Right ventricle myocardium inferior (tissue), 1 donor: ENCODE measurements around the gene STXBP5L. TPM values are rescaled to one million over a fixed set of nuclear protein-coding genes. Genes with fewer than 3 reads are reported as not detected.
"Not testable (repeated sequence)": the region's sequence is repeated elsewhere in the genome, so short reads cannot be mapped to it uniquely, and the experiment has no call there.

Source experiments
- ATAC-seq: fragments of 200-7000 bp; cut with Tn5 transposase; one replicate; pipeline ENCODE4 v1.9.1; 2020; ENCODE audit warnings: mild to moderate bottlenecking, moderate library complexity
- DNase-seq: peaks from one replicate; pipeline ENCODE4 v3.0.0; 2021; ENCODE audit errors: missing footprints
- intact Hi-C: fragments of 100-400 bp; cut with DNase I; formaldehyde crosslinking; loops from one replicate; pipeline ENCODE4 v1.11.0; 2022
- total RNA-seq: library from RNA; stranded (reverse); fragmentation: NEBNext Ultra II Directional; extraction: Animal tissue kit (Norgen Biotek cat#: 25700); gene quantifications from one replicate; pipeline ENCODE4 v1.2.1, GENCODE V29; 2021
- donor health status: DM: no; HTN: yes; CAD: no; lungs with severe emphysema.

STXBP5L gene
- total RNA-seq, 1 donor from 2014 or later, result not detected

DNA sequence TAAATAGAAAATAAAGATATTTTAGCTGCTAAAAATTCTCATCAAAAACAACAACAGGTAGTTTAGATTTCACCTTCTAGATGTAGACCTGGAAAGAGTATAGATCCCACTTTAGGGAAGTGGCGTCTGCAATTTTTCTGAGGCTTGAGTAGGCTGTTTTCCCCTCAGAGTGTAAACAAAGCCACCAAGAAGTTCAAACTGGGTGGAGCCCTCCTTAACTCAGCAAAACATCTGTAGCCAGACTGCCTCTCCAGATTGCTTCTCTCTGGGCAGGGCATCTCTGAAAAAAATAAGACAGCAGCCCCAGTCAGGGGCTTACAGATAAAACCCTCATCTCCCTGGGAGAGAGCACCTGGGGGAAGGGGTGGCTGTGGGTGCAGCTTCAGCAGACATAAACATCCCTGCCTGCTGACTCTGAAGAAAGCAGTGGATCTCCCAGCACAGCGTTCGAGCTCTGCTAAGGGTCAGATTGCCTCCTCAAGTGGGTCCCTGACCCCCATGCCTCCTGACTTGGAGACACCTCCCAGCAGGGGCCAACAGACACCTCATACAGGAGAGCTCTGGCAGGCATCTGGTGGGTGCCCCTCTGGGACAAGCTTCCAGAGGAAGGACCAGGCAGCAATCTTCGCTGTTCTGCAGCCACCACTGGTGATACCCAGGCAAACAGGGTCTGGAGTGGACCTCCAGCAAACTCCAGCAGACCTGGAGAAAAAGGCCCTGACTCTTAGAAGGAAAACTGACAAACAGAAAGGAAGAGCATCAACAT lies 259.6 kb downstream of the STXBP5L start:
- intact Hi-C loops, result no loop called here
- no peak for DNase-seq
- ATAC-seq, result no peak

DNA sequence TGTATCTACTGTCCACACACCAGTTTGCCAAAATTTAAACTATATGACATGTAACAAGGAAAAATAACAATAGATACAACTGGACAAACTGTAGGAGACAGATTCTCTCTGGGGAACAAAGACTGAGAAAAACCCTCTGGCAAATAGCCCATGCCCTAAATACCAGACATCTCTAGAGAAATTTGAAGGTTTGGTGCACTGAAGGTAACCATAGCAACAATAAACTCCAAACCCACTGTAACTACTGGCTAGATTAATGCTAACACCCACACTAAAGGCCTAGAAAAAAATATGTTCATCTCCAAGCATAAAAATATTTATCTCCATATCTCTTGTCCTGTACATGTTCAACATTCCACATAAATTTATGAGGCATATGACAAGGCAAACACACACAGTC lies 267.1 kb downstream of the STXBP5L start:
- intact Hi-C loops, result no loop called here
- DNase-seq (no peak), ATAC-seq (no peak)

DNA sequence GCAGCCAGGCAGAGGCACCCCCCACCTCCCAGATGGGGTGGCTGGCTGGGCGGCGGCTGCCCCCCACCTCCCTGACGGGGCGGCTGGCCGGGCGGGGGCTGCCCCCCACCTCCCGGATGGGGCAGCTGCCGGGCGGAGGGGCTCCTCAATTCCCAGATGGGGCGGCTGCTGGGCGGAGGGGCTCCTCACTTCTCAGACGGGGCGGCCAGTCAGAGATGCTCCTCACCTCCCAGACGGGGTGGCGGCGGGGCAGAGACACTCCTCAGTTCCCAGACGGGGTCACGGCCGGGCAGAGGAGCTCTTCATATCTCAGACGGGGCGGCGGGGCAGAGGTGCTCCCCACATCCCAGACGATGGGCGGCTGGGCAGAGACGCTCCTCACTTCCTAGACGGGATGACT lies 282.6 kb downstream of the STXBP5L start:
- DNase-seq, ATAC-seq, intact Hi-C loops: not testable (repeated sequence)

DNA sequence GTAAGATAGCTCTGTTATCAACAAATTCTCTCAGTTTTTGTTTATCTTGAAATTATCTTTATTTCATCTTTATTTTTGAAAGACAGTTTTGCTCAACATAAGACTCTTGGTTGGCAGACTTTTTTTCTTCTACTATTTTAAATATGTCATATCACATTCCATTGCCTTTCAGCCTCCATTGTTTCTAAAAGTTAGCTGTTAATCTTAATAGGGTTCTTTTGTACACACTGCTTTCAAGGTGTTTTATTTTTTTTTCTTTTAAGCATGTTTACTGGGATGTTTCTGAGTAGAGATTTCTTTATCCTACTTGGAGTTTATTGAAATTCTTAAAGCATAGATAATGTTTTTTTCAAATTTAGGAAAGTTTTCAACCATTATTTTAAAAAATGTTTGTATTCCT lies 294.6 kb downstream of the STXBP5L start:
- intact Hi-C loops, result no loop called here
- ATAC-seq (no peak), DNase-seq (no peak)

DNA sequence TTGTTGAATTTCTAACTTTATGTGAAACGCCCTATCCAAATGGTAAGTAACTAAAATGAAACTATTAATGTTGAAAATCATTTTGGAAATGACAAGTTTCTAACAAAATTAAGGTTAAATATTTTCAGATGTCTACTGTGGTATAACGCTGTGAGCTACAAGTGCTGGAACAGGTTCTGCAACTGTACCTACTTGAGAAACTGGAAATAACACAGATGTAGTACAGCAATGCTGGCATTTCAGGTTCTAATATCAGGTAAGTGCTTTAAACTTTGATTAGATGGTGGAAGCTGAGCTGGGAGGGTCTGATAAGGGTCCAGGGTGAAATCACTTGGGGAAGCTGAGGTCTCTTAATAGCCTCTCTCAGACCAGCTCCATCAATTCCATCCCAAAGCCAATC lies 315.1 kb downstream of the STXBP5L start:
- intact Hi-C loops, result no loop called here
- DNase-seq (no peak), ATAC-seq (no peak)

DNA sequence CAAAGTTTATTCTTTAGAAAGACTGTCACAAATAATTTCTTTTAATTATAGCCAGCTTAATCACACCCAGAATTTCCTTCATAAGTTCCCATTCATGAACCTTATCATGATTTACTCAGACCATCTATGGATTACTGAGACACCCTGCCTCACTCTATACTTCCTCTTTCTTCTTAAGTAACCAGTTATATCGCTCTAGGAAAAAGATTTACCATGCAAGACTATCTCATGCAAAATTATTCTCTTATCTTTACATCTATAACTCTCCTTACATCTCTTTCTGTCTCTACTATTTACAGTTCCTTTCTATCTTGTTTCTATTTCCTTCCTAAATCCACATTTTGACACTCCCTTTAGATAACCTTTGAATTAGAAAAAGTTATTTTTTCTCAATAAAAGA lies 321.0 kb downstream of the STXBP5L start:
- intact Hi-C loops, result no loop called here
- DNase-seq (no peak), ATAC-seq (no peak)

DNA sequence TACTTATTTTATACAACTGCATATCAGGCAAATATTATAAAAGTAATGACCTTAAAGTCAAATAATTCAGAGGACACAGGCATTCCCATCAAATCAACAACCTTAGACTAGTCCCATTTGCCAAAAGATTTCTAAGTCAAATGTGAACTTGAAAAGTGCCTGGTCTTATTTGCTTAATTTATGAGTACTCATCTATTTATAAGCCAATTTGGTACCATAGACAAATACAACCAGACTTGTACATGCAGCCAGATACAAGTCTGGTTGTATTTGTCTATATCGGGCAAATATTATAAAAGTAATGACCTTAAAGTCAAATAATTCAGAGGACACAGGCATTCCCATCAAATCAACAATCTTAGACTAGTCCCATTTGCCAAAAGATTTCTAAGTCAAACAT lies 322.2 kb downstream of the STXBP5L start:
- DNase-seq, intact Hi-C loops, ATAC-seq: not testable (repeated sequence)

DNA sequence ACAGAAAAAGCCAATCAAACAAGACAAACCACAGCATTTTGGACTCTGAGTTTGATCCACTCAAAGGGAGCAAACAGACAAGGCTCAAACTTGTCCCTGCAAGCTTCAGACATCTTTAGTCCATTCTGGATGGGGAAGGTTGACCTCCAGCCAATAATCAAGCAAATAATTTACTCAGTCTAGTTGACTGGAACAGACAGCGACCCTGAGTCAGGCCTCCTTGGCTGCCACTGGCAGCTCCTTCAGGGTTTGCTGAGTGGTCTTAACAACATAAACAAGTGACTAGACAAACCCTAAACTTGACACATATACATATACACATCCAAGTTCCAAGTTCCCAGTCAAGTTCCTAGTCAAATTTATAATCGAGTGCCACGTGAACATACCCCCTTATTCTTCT lies 323.9 kb downstream of the STXBP5L start:
- ATAC-seq (no peak), DNase-seq (no peak)
- intact Hi-C loops, result no loop called here

DNA sequence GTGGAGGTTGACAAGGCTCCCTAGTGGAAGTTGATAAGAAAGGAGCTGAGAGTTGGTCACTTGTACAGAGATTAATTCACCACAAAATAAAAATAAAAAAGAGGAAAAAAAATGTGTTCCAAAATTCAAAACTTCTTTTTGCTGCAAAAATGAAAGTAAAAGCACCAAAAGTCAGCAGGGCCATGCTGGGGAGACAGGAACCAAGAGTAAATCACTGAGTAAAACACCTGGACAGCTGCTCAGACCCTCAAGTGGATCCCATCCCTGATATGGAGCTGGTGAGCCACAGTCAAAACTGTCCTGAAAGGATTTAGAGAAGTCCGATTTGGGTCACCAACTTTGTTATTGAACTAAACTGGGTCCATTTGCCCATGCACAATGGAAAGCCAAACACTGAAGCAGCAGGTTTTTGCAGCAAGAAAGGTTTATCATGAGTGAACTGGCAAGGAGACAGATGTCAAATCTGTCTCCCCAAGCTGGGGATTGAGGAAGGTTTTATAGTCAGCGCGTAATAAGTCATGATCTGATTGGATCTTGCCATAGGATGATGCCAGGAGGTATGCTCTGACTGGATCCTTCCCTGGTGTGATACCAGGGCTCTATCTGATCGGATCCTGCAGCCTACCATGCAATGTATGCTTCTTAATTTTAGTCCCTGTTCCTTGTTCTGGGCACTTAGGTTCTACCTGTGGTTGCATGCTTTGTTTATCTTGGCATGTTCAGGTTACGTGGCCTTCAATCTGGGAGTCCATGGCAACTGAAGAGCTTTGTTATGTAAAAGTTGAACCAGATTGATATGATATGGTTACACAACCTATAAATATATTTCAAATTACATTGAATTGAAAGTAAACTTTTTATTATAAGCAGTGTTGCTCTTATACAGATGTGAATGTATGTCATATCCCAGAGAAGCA lies 324.6 kb downstream of the STXBP5L start:
- ATAC-seq (no peak), DNase-seq (no peak)
- intact Hi-C loops, result no loop called here

DNA sequence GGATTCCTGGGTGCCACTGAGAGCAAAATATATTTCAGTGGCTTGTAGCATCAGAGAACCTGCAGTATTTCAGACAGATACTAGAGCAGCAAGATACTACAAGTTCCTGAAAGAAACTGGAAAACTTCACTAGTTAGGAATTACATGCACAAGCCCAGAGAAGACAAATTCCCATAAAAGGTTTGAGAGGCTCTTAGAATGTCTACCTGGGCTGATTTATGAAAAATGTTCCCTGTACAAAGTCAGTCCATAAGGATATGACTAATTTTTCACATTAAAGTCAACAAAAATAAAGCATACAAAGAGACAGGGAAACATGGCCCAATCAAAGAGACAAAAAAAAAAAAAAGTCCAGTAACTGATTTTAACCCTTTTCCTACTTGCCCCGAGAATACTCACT lies 335.2 kb downstream of the STXBP5L start:
- no peak for ATAC-seq
- DNase-seq, result no peak
- intact Hi-C loops, result no loop called here

DNA sequence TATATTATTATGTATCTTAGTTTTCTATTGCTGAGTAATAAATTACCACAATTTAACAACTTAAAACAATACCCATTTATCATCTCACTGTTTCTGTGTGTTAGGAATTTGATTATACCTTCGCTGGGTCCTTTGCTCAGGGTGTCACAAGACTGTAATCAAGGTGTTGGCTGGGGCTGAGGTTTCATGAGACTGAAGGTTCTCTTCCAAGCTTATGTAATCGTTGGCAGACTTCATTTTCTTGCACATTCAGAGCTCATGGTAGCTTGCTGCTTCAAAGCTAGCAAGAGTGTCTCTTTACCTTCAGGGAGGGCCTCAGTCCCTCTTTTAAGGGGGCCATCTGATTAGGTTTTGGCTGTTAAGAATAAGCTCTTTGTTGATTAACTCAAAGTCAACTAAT lies 344.7 kb downstream of the STXBP5L start:
- intact Hi-C loops, result no loop called here
- ATAC-seq, result no peak
- no peak for DNase-seq

DNA sequence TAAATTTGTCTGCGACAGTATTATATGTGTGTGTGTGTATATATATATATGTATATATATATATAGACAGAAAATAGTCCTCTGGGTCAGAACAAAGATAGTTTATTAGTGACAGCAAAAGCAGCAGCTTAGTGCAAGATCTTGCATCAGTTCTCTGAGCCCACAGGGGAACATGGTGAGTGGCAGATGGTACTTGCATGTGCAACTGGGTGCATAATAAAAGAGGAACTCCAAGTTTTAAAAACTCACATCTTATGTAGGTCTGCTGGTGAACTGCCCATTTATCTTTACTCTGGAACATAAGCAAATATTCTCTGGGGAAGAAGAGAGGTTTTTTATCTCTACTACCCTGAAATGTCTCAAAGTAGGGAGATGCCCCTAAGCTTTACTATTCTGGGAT lies 361.4 kb downstream of the STXBP5L start:
- intact Hi-C loops, result no loop called here
- ATAC-seq (no peak), DNase-seq (no peak)

DNA sequence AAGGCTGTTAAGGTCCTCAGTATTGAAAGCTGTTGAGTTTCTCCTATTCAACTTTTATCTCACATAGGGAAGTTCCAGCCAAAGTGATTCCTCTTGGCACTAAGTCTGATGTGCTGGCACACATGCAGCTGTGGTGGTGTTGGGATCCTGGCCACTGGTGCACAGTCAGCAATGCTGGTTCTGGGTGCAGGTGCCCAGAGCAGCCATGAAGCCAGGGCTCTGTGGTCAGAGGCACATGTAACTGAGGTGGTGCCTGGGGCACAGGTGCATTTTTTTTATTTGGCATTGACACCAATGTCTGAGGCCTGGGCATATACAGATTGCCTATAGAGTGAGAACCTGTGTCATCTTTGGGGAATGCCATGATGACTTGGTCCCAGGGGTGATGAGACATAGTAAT lies 366.4 kb downstream of the STXBP5L start:
- DNase-seq, result no peak

DNA sequence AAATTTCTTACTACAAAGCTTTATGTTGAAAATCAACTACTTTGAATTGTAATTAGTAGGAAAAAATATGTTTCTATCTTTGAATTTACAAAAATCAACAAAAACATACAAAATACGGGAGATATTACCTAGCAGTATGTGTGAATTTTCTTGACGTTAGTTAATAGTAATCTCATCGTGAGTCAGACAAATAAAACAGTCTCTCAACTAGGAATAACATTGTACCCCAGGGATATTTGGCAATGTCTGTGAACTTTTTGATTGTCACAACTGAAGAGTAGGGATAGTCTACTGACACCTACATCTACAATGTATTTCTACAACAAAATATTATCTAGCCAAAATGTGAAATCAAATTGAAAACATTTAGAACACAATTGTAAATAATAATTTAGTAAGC lies 387.4 kb downstream of the STXBP5L start:
- no peak for DNase-seq
- ATAC-seq, result no peak
- intact Hi-C loops, result no loop called here

More for the DNA sequence above, 366.4 kb downstream of the STXBP5L start:
- intact Hi-C loops, result no loop called here
- no peak for ATAC-seq

DNA sequence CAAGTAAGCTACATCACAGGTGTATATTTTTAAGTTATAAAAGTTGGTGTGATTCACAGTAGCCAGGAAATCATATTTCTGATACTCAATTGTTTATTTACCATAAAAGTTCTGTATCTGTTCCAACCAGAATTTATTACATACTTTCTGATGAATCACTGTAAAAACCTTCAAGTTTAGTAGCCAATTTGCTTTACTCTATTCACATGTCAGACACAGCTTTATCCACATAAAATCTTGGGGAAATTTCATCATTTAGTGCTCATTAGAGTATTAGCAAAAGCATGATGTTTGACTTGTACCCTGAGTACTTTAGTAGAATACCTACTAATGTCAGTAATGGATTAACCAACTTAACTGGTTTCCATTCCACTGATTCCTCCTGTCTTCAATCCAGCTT lies 388.0 kb downstream of the STXBP5L start:
- no peak for DNase-seq
- no peak for ATAC-seq
- intact Hi-C loops, result no loop called here

DNA sequence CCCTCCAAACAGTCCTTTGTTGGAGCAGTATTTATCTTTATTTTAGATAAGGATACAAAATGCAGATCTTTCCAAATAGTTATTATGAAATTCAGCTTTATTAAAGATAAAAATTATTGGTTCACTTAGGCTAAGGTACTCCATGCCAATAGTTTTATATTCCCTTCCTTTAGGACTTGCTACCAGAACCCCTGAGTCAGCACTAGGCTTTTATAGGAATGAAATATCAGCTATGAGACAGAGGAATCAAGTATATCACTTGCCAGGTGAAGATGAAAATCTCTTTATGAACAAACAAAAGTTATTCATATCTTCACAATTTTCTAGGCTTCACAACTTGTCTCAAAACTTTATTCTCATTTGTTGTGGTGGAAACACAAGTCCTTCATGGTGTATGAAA lies 416.3 kb downstream of the STXBP5L start:
- ATAC-seq, result no peak
- intact Hi-C loops, result no loop called here
- no peak for DNase-seq

DNA sequence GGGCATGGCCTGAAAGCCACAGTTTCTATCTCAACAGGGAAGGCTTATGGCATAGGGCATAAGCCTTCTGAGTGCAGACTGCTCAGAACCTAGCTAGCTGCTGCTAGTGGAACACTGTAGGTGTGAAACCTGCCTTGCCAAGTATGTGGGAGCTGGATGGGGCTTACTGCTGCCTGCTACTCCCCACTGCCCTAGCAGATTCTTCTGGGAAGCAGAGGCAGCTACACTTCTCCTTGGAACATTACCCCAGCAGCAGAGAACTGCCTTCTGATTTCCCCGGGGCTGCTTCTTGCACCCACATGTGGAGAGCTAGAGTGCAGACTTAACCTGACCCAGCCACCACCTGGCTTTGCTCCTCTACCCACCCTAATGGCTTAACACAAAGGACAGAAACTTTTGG lies 422.1 kb downstream of the STXBP5L start:
- intact Hi-C loops, result no loop called here

DNA sequence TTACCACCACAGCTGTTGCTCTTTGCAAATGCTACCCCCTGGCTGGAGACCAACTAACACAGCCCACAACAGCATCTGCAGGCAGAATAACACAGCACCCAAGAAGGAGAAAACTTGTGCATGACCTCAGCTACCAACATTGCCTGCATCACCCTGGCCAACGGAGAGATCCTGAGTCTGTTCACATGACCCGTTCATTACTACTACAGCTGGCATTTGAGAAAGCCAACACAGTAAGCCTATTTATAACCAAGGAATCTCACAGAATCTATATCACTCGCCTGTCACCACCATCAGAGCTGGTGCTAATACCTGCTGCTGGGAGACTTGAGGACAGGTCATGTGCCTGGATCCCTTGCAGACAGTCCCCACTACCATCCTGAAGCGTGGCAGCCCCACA lies 422.6 kb downstream of the STXBP5L start:
- DNase-seq (no peak), ATAC-seq (no peak)

More for the DNA sequence above, 422.1 kb downstream of the STXBP5L start:
- ATAC-seq (no peak), DNase-seq (no peak)

DNA sequence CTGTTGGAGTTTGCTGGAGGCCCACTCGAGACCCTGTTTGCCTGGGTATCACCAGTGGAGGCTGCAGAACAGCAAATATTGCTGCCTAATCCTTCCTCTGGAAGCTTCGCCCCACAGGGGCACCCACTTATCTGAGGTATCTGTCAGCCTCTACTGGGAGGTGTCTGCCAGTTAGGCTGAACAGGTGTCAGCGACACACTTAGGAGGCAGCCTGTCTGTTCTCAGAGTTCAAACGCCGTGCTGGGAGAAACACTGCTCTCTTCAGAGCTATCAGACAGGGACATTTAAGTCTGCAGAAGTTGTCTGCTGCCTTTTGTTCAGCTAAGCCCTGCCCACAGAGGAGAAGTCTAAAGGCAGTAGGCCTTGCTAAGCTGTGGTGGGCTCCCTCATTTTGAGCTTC lies 448.0 kb downstream of the STXBP5L start:
- intact Hi-C loops, ATAC-seq: not testable (repeated sequence)

More for the DNA sequence above, 422.6 kb downstream of the STXBP5L start:
- intact Hi-C loops, result no loop called here

More for the DNA sequence above, 448.0 kb downstream of the STXBP5L start:
- not testable (repeated sequence) for DNase-seq
